GM10248 (cell line): ENCODE data around the gene MAPKBP1.

Experiments used
- CTCF ChIA-PET: fragments of 300-600 bp; sonication (Branson Sonifier 250); formaldehyde crosslinking; extraction: SDS; loops from one replicate; lab custom pipeline; 2021; ENCODE audit warnings: antibody characterized with exemption; lab: Yijun Ruan, JAX
- POLR2A ChIA-PET: fragments of 350-650 bp; sonication (Branson Sonifier 250); formaldehyde crosslinking; extraction: SDS; loops from one replicate; lab custom pipeline; 2020; ENCODE audit warnings: antibody characterized with exemption; lab: Yijun Ruan, JAX
- DNase-seq: peaks from one replicate; pipeline ENCODE4 v3.0.0; 2012; ENCODE audit errors: extremely low spot score
- CTCF ChIP-seq: IDR thresholded peaks from 2 replicates; pipeline ENCODE4 v1.5.1; 2012; ENCODE audit warnings: mild to moderate bottlenecking, low read depth; ENCODE audit errors: extremely low read depth, missing control alignments, control extremely low read depth

MAPKBP1 gene

GRCh38 chr15:41797201-41797944 is 23.1 kb downstream of the MAPKBP1 start:
- no peak for TF ChIP-seq CTCF

GRCh38 chr15:41798607-41799487 is 24.6 kb downstream of the MAPKBP1 start:
- POLR2A ChIA-PET: no interaction called here
- no peak for DNase-seq
- no peak for TF ChIP-seq CTCF
- CTCF ChIA-PET: interaction anchor here (1.1 to 9.4 kb wide), 4 partner anchors 13 to 106 kb away, joined by 3 to 107 read pairs (median 38); partner anchors contain the start of gene MAPKBP1

More at GRCh38 chr15:41797201-41797944, 23.1 kb downstream of the MAPKBP1 start:
- ChIA-PET CTCF (interaction anchor here (1.4 to 5.0 kb wide), 5 partner anchors 13 to 240 kb away, joined by 4 to 33 read pairs (median 11); partner anchors contain the start of gene MAPKBP1), POLR2A (no interaction called here)
- no peak for DNase-seq

- ChIA-PET POLR2A (no interaction called here), CTCF (interaction anchor here (0.7 to 9.4 kb wide), 4 partner anchors 12 to 105 kb away, joined by 3 to 107 read pairs (median 32); partner anchors contain the start of gene MAPKBP1)
- no peak for TF ChIP-seq CTCF
- no peak for DNase-seq
Observed at GRCh38 chr15:41799488-41799805, 25.2 kb downstream of the MAPKBP1 start.

GRCh38 chr15:41801185-41801584 is 26.9 kb downstream of the MAPKBP1 start:
- POLR2A ChIA-PET: no interaction called here

GRCh38 chr15:41801850-41802455 is 27.7 kb downstream of the MAPKBP1 start:
- TF ChIP-seq CTCF: no peak
- DNase-seq: no peak
- POLR2A ChIA-PET: no interaction called here
- CTCF ChIA-PET: interaction anchor here (1.0 to 9.4 kb wide), 6 partner anchors 8 to 198 kb away, joined by 3 to 107 read pairs (median 6); partner anchors contain the start of gene MAPKBP1

More at GRCh38 chr15:41801185-41801584, 26.9 kb downstream of the MAPKBP1 start:
- TF ChIP-seq CTCF: no peak
- DNase-seq: no peak
- CTCF ChIA-PET: interaction anchor here (2.2 to 9.4 kb wide), 4 partner anchors 10 to 198 kb away, joined by 5 to 107 read pairs (median 34); partner anchors contain the start of gene MAPKBP1

GRCh38 chr15:41804361-41804760 is 30.1 kb downstream of the MAPKBP1 start:
- no peak for DNase-seq
- ChIA-PET POLR2A (no interaction called here), CTCF (interaction anchor here (1.2 to 9.4 kb wide), 3 partner anchors 7 to 30 kb away, joined by 3 to 107 read pairs (median 60); partner anchors contain the start of gene MAPKBP1)
- no peak for TF ChIP-seq CTCF
